Umbilical cord (tissue), 2 donors: ENCODE measurements around the gene FLT3LG. TPM values are rescaled to one million over a fixed set of nuclear protein-coding genes. Genes with fewer than 3 reads are reported as not detected.
"Not testable (repeated sequence)": the region's sequence is repeated elsewhere in the genome, so short reads cannot be mapped to it uniquely, and the experiment has no call there.

Source experiments
- DNase-seq: peaks from one replicate; pipeline ENCODE4 v3.0.0-alpha.2; 2015; ENCODE audit warnings: low spot score
- total RNA-seq: library from RNA; depleted of rRNA; stranded (reverse); fragments of >200 nt; gene quantifications from one replicate; pipeline ENCODE4 v1.2.3, GENCODE V29; 2014; ENCODE audit warnings: low replicate concordance; ENCODE audit not compliant: insufficient read depth

Gene FLT3LG
- total RNA-seq, 1 donor from 2014 or later = 1.9 TPM

DNA sequence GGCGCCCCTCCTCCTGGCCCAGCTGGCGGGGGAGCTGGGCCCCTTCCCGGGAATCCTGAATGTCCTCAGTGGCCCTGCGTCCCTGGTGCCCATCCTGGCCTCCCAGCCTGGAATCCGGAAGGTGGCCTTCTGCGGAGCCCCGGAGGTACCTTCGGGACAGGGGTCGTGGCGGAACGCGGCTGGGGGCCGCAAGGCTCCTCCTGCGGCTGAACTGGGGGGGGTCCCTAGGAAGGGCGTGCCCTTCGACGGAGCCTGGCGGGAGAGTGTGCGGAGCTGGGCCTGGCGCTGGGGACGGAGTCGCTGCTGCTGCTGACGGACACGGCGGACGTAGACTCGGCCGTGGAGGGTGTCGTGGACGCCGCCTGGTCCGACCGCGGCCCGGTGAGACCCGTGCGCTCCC lies 12.4 kb upstream of the FLT3LG start:
- no peak for DNase-seq

DNA sequence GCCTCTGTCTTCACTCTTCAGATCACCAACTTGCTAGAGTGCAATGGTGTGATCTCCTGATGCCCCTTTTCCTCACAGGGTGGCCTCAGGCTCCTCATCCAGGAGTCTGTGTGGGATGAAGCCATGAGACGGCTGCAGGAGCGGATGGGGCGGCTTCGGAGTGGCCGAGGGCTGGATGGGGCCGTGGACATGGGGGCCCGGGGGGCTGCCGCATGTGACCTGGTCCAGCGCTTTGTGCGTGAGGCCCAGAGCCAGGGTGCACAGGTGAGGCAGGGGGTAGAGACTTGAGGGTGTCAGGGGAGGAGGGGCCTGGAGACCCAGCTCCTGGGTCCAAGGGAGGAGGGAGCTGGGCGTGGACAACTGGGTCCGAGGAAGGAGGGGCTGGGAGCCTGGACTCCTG lies 11.5 kb upstream of the FLT3LG start:
- DNase-seq = no peak

DNA sequence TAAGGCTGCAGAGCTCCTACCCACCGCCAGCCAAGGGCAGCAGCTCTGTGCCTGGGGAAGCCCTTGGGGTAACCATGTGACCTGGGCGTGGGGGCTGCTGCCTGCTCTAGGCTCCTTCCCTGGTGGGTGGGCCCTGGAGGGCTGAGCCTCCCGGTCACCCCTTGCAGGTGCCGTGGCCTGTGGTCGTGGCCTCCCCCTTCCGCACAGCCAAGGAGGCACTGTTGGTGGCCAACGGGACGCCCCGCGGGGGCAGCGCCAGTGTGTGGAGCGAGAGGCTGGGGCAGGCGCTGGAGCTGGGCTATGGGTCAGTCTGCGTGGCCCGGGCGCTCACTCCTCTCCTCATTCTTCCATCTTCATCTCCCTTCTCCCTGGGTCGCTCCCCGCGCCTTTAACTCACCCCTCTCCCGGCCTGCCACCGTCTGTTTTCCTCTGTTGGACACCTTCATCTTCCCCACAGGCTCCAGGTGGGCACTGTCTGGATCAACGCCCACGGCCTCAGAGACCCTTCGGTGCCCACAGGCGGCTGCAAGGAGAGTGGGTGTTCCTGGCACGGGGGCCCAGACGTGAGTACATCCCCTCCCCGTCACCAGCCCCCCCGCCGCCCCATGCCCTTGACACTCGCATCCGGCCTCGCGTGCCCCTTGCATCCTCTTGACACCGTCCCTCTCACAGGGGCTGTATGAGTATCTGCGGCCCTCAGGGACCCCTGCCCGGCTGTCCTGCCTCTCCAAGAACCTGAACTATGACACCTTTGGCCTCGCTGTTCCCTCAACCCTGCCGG lies 9.9 kb upstream of the FLT3LG start:
- no peak for DNase-seq

DNA sequence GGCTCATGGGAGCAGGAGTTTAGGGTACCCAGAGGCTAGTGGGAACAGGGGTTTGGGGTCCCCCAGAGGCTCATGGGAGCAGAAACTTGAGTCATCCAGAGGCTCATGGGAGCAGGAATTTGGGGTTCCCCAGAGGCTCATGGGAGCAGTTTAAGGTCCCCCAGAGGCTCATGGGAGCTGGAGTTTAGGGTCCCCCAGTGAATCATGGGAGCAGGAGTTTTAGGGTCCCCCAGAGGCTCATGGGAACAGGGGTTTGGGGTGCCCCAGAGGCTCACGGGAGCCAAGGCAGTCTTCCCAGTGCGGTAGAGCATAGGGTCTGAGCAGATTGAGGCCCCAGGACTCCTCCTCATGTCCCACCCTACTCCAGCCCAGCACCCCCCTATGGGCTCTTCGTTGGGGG lies 8.6 kb upstream of the FLT3LG start:
- DNase-seq = no peak

DNA sequence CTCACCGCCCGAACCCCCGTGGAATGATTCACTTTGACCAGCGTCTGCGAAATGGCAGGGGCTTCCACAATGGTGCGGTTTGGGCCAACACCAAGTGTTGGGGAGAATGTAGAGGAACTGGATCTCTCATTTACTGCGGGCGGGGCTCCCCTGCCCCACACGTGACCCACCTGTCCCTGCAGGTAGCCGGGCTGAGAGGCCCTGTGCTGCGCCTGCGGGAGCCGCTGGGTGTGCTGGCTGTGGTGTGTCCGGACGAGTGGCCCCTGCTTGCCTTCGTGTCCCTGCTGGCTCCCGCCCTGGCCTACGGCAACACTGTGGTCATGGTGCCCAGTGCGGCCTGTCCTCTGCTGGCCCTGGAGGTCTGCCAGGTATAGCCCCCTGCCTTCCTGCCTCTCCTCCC lies 5.8 kb upstream of the FLT3LG start:
- no peak for DNase-seq

DNA sequence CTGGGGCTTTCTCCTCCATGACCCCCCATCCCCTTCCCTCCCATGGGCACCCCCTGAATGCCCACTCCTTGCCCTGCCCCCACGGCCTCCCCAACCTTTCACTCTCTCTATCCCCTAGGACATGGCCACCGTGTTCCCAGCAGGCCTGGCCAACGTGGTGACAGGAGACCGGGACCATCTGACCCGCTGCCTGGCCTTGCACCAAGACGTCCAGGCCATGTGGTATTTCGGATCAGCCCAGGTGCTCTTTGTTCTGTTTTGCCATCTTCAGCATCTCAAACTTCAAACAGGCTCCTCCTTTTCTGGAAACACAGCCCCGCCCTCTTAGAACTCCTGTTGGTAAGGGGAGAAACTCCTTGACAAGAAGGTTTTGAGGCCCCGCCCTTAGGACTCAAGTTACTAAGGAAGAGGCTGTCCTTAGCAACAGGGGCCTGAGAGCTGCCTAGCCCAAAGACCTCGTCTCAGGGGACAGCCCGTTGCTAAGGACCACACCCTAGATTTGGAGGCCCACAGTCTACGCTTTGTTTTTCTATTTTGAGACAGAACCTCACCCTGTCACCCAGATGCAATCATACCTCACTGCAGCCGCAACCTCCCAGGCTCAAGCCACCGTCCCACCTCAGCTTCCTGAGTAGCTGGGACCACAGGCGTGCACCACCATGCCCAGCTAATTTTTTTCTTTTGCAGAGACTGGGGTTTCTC lies 5.1 kb upstream of the FLT3LG start:
- peak; percentile 91 for DNase-seq

DNA sequence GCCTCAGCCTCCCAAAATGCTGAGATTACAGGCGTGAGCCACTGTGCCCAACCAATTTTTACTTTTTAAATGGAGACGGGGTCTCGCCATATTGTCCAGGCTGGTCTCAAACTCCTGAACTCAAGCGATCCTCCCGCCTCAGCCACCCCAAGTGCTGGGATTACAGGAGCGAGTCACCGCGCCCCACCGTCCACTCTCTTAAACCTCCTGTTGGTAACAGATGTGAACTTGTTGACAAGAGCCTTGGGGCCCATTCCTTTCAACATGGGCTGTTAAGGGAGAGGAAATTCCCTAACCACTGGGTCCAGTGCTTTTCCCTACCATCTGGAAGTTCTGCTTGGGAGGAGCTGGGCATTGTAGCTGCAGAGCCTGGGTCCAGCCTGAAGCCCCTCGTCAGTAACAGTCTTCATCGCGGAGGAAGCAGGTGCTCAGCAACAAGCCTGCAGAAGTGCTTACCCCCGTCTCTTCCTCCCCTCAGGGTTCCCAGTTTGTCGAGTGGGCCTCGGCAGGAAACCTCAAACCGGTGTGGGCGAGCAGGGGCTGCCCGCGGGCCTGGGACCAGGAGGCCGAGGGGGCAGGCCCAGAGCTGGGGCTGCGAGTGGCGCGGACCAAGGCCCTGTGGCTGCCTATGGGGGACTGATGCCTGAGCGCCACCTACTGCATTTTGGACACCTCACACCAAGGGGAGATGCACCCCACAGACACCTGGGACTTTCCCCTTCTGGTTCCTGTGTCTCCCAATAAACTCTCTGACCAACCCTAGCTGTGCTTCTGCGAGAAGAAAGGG lies 4.0 kb upstream of the FLT3LG start:
- DNase-seq = no peak

DNA sequence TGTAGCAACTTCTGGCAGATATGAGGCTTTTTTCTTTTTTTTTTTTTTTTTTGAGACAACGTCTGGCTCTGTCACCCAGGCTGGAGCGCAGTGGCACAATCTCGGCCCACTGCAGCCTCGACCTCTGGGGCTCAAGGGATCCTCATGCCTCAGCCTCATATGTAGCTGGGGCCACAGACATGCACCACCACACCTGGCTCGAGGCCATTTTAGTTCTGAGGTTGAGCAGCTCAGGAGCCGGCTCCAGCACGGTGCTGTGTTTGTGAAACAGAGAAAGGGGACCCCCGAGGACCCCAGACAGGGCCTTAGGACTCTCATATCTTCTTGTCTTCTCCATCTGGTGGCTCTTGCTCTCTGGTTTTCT lies 3.4 kb upstream of the FLT3LG start:
- DNase-seq = no peak

DNA sequence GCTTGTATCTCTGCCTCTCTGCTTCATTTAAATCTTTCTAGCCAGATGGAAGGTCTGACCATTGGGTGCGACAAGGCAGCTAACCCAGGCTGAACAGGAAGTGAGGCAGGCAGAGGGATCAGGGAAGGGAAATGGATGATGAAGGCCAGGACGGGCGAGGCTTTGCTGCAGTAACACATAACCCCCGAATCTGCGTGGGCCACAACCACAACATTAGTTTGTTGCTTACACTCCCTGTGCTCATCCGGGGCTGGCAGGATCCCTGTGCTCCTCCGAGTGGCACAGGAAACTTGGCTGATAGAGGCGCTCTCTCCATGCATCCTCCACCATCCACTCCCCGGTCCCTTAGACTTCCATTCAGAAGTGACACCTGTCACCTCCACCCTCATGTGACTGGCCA lies 1.1 kb upstream of the FLT3LG start:
- DNase-seq = no peak

DNA sequence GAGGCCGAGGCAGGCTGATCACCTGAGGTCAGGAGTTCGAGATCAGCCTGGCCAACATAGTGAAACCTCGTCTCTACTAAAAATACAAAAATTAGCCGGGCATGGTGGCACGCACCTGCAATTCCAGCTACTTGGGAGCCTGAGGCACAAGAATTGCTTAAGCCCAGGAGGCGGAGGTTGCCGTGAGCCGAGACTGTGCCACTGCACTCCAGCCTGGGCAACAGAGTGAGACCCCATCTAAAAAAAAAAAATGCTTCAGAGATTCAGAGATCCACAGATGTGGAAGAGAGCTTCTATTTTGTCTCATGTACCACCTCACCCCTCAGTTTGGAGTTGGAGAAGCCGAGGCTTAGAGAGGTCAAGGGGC lies 531 bp upstream of the FLT3LG start:
- DNase-seq = not testable (repeated sequence)

DNA sequence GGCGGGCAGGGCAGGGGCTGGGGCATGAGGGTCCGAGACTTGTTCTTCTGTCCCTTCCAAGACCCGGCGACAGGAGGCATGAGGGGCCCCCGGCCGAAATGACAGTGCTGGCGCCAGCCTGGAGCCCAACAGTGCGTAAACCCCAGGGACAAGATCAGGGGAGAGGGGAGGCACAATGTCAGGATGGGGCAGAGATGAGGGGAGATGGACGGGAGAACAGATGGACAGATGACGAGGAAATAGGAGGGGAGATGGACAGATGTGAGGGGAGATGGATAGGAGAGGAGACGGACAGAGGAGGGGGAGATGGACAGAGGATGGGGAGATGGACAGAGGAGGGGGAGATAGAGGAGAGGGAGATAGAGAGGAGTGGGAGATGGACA lies 518 bp downstream of the FLT3LG start:
- no peak for DNase-seq

DNA sequence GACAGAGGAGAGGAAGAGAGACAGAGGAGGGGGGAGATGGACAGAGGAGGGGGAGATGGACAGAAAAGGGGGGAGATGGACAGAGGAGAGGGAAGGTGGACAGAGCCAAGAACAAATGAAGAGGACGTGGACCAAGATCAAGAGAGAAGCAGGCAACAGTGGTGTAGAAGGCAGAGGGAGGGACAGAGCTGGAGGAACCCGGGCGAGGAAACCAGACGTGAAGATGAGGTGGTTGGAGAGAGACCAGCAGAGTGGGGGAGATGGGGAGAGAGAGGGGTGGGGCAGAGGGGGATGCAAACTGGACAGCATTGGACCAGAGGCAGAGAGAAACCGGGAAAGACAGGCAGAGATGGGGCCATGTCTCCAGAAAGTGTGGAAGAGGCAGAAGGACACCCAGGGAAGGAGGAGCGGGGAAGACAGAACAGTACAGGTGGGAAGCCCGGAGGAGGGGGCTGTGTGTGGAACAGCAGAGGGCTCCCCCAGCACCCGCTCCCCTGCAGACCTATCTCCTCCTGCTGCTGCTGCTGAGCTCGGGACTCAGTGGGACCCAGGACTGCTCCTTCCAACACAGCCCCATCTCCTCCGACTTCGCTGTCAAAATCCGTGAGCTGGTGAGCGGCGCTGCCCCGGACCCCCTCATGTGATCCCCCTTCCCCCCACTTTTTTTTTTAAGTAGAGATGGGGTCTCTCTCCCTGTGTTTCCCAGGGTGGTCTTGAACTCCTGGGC lies 1.3 kb downstream of the FLT3LG start:
- no peak for DNase-seq

DNA sequence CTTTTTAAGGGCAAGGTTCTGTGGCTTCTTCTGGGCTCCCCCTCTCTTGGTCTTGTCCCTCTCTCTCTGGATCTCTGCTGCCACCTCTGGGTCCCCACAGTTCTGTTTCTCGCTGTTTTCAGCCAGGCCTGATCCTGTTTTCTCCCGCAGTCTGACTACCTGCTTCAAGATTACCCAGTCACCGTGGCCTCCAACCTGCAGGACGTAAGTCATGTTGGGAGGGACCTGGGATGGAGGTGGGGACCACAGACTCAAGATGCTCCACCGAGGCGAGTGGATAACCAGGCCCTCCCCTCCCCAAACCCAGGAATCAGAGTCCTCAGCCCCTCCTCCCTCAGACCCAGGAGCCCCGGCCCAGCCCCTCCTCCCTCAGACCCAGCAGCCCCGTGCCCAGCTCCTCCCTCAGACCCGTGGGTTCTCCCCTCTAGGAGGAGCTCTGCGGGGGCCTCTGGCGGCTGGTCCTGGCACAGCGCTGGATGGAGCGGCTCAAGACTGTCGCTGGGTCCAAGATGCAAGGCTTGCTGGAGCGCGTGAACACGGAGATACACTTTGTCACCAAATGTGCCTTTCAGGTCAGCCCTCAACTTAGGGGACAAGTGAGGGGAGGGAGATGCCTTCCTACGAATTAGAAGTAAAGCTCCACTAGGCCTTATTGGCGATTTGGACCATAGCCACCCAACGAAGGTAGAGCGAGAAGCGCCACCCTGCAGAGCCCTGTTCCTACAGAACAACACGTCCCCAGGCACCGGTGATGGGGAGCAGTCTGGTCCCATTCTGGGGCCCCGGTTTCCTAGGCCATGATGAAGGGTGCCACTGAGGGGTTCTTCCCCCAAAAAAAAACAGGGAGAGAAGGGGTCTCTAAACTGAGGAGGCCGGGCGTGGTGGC lies 2.2 kb downstream of the FLT3LG start:
- no peak for DNase-seq

DNA sequence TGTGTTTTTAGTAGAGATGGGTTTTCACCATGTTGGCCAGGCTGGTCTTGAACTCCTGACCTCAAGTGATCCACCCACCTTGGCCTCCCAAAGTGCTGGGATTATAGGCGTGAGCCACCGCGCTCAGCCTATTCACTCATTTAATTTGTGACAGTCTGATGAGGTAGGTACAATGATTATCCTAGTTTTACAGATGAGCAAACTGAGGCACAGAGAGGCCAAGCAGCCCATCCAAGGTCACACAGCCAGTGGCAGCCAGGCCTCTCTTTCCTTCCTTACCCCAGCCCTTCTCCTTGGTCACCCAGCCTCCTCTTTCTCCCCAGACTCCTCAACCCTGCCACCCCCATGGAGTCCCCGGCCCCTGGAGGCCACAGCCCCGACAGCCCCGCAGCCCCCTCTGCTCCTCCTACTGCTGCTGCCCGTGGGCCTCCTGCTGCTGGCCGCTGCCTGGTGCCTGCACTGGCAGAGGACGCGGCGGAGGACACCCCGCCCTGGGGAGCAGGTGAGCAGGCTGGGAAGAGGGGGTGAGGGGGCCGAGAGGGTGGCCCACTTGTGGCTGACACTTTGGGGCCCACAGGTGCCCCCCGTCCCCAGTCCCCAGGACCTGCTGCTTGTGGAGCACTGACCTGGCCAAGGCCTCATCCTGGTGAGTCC lies 6.1 kb downstream of the FLT3LG start:
- DNase-seq = no peak

DNA sequence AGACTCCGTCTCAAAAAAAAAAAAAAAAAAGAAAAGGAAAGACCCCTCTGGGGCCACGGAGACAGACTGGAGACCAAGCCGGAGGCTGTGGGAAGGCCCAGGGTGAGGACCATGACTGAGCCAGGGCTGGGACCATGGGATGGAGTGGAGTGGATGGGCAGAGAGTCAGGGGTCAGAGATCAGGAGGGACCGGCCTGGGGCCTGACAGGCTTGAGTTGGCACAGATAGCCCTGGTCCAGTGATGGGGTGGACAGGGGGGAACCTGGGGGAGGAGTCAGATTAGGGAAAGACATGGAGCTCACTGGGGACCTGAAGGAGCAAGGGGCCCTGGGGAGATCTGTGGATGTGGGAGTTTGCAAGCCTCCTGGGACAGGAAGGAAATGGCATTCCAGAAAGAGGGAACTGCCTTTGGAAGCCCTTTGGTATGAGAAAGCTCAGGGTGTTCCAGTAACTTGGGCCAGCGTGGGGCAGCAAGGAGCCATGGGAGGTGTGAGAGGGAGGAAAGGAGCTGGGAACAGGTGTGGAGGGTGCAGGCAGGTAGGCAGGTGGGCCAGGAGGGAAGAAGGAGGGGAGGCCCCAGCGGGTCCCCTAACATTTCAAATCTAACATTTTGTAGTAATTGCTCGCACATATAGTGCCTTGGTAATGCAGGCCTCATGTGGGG lies 7.1 kb downstream of the FLT3LG start:
- no peak for DNase-seq

DNA sequence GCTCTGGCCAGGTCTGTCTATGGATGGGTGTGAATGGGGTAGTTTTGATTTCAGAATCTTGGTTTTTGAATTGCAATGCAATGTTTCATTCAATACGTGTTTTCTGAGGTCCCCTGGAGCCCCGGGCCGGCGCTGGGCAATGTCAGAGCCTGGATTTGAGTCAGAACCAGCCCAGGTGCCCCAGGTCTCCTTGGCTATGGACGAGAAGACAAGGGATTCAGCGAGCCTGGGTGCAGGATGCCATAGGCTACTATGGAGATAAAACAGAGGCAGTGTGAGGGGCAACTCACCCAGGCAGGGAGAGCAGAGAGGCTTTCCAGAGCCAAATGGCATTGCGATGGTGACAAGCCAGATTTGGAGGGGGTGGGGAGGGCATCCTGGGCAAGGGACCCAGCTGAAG lies 12.2 kb downstream of the FLT3LG start:
- DNase-seq = no peak

DNA sequence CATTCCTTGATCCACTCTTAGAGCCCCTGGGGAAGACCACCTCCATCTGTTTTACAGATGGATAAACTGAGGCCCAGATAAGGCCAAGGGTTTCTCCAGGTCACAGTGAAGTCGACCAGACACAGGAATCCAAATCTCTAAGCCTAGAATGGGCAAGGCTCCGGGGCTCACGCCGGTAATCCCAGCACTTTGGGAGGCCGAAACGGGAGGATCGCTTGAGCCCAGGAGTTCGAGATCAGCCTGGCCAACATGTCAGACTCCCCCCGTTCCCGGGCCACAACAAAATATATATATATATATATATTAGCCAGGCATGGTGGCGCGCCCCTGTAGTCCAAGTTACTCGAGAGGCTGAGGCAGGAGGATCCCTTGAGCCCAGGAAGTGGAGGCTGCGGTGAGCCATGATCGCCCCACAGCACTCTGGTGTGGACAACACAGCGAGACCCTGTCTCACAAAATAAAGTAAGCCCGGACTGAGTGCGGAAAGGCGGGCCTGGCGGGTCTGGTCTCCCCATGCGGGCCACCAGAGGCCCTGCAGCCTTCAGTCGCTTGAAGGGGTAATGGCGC lies 12.8 kb downstream of the FLT3LG start:
- DNase-seq = no peak

DNA sequence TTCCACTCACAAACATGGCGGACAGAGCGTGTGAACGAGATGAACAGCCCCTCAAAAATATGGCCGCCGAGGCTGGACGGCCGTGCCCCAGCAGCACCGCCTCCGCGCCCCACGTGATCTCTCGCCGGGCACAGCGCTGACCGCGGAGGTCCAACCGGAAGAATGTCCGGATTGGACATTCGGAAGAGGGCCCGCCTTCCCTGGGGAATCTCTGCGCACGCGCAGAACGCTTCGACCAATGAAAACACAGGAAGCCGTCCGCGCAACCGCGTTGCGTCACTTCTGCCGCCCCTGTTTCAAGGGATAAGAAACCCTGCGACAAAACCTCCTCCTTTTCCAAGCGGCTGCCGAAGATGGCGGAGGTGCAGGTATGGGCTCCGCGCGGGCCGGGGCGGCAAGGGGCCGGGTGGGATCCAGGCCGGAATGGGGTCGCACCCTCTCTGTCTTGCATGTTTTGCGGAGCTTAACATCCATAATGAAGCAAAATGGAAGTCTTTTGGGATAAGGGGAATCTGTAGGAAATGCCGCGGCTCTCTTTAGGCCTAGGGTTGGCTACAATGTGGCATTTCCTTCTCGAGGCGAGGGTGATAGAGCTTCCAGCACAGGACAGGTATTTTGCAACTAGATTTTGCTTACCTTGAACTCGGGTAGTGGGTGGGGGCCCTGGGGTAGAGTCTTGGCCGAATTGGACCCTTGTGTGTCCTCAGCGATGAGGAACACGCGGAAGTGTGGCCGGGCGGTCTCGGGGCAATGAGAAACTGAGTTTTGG lies 13.4 kb downstream of the FLT3LG start, which contains the start of gene RPL13A:
Gene RPL13A (plus strand): TSS at position 332 of the 769 bp plus-strand sequence. CDS start 22 bp downstream, at position 354.
- peak; percentile 100 for DNase-seq
